HFFc6 (cell line): Measurements from ENCODE around the gene CATSPERB. TPM values are rescaled to one million over a fixed set of nuclear protein-coding genes. Genes with fewer than 3 reads are reported as not detected.

Source experiments
- DNase-seq: peaks from one replicate; pipeline ENCODE4 v3.0.0-alpha.2; 2018
- H3K27ac Mint-ChIP-seq: 2 replicates; pipeline ENCODE4 v1.8.0; 2020; ENCODE audit warnings: mild to moderate bottlenecking, mixed read lengths
- H3K27me3 Mint-ChIP-seq: 2 replicates; pipeline ENCODE4 v1.8.0; 2021; ENCODE audit warnings: mild to moderate bottlenecking, moderate library complexity, mixed read lengths; ENCODE audit not compliant: insufficient read depth
- H3K36me3 Mint-ChIP-seq: 2 replicates; pipeline ENCODE4 v1.8.0; 2021; ENCODE audit warnings: low read depth, mixed read lengths
- H3K4me1 Mint-ChIP-seq: 2 replicates; pipeline ENCODE4 v1.8.0; 2020; ENCODE audit warnings: low read depth, mixed read lengths
- H3K4me3 Mint-ChIP-seq: 2 replicates; pipeline ENCODE4 v1.8.0; 2020; ENCODE audit warnings: mild to moderate bottlenecking, moderate library complexity, mixed read lengths
- H3K9me3 Mint-ChIP-seq: 2 replicates; pipeline ENCODE4 v1.8.0; 2020; ENCODE audit warnings: mild to moderate bottlenecking, mixed read lengths
- CTCF ChIP-seq: fragments of 200-600 bp; sonication (generic); IDR thresholded peaks from 2 replicates; pipeline ENCODE4 v1.5.0; 2021; ENCODE audit warnings: antibody characterized with exemption, mild to moderate bottlenecking
- long read RNA-seq: library from polyadenylated mRNA; unstranded; transcript quantifications from one replicate; pipeline ENCODE4 v2.0.0, GENCODE V29; 2019
- total RNA-seq, 6 experiments: library from RNA; stranded (reverse); fragmentation: NEBNext Ultra II Directional; extraction: Animal tissue kit (Norgen Biotek cat#: 25700); gene quantifications; 2 replicates in 1 of 6; 3 replicates in 5 of 6; pipeline ENCODE4 v1.2.3, GENCODE V29; 2021

CATSPERB gene, protein sequence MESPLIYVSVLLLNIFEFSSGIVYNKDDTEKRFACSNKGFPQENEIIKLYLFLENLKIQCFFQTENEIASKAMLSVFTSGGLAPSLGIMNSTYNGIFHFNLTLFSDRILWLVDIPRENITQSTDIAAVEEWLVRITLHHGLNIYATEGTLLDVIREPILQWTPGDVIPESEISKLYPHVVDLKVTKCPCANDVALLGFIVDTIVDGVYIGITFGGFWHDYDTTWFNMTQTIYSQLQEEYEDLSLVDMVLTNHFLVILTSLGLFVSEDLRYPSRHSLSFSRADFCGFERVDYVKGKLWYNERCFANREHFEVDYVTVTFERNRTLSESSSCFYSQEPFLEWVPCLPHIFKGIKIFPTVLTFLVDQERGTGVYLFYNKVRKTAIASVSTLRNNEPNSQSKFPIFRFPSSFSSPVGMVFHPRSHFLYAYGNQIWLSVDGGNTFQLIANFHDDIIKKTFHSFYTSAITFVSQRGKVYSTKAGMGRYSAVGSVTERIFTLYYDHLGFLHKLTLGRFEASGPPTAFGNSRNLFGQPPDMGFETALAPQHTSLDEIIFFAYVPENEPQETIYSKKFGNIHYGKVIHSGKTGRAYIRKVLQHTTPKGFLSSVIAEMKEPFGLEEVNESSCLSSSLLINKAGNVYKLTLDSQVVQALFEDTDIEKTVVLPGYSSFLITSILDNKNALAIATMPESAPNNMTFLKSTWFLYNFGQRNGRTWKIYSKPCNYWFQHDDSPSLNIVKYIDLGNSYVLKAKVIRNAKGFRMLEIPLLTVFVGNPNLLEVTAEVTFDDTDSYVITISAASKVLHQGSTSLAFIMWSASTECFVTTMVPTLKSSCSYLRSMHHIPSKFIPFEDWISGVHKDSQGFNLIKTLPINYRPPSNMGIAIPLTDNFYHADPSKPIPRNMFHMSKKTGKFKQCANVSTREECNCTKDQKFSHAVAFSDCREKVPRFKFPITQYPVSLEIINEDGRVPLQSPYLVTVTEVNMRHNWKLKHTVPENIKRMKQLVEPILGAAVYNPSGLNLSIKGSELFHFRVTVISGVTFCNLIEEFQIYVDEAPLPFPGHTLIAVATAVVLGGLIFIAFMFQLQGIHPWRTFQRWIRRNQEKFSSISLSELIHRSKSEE
- not detected for total RNA-seq
- long read RNA-seq, result 0 reads

- Mint-ChIP-seq H3K27me3 (no peaks in the 10 kb centered on the region; the same call in 1 of the 2 replicates), H3K36me3 (no peaks in the 10 kb centered on the region), H3K9me3 (no peaks in the 10 kb centered on the region; the same call in 1 of the 2 replicates), H3K27ac (no peak within 1 kb of the TSS), H3K4me1 (peaks cover 8% of the 10 kb centered on the region; the same call in 1 of the 2 replicates), H3K4me3 (no peak within 1 kb of the TSS)
- DNase-seq, result no peak
- no peak for TF ChIP-seq CTCF
Measured at GRCh38 chr14:91731986-91732385, at the start of gene CATSPERB. CATSPERB (minus strand) TSS chr14:91732086; CDS start chr14:91729479, 2,607 bp downstream.

- Mint-ChIP-seq H3K9me3 (no peaks in the 10 kb centered on the region), H3K36me3 (no peaks in the 10 kb centered on the region), H3K27ac (no peak overlapping the region), H3K4me1 (no peaks in the 10 kb centered on the region), H3K27me3 (no peaks in the 10 kb centered on the region; the same call in 1 of the 2 replicates), H3K4me3 (no peak overlapping the region)
- no peak for TF ChIP-seq CTCF
- no peak for DNase-seq
Measured at GRCh38 chr14:91780452-91780851, 48.6 kb upstream of the CATSPERB start.

- no peak for DNase-seq
Measured at GRCh38 chr14:91778217-91778616, 46.3 kb upstream of the CATSPERB start.

GRCh38 chr14:91774140-91775096 lies 42.5 kb upstream of the CATSPERB start:
- no peaks in the 10 kb centered on the region for H3K36me3 Mint-ChIP-seq
- TF ChIP-seq CTCF, result no peak
- H3K27ac Mint-ChIP-seq, result no peak overlapping the region
- no peak overlapping the region for H3K4me3 Mint-ChIP-seq
- DNase-seq, result no peak
- H3K27me3 Mint-ChIP-seq, result no peaks in the 10 kb centered on the region
- no peaks in the 10 kb centered on the region for H3K9me3 Mint-ChIP-seq
- H3K4me1 Mint-ChIP-seq, result no peaks in the 10 kb centered on the region

More at GRCh38 chr14:91778217-91778616, 46.3 kb upstream of the CATSPERB start:
- H3K4me3 Mint-ChIP-seq, result no peak overlapping the region
- no peaks in the 10 kb centered on the region for H3K36me3 Mint-ChIP-seq
- no peaks in the 10 kb centered on the region for H3K4me1 Mint-ChIP-seq
- no peaks in the 10 kb centered on the region for H3K9me3 Mint-ChIP-seq
- H3K27me3 Mint-ChIP-seq, result no peaks in the 10 kb centered on the region
- TF ChIP-seq CTCF, result no peak
- no peak overlapping the region for H3K27ac Mint-ChIP-seq
